PFSK-1 (cell line): Measurements from ENCODE around the gene NRXN3.

ENCODE experiments used
- FOXP2 ChIP-seq: optimal IDR thresholded peaks from 2 replicates; pipeline ENCODE3; 2011; ENCODE audit warnings: borderline replicate concordance, control low read depth, inconsistent platforms; ENCODE audit not compliant: insufficient read depth; ENCODE audit errors: extremely low read length, extremely low read depth
- POLR2AphosphoS5 ChIP-seq: IDR thresholded peaks from 2 replicates; pipeline ENCODE4 v1.6.1; 2012; ENCODE audit warnings: low read depth, mild to moderate bottlenecking, control low read depth, low read length, moderate library complexity
- SIN3A ChIP-seq: IDR thresholded peaks from 2 replicates; pipeline ENCODE4 v1.6.1; 2012; ENCODE audit warnings: mild to moderate bottlenecking, low read length, moderate library complexity, borderline replicate concordance; ENCODE audit not compliant: insufficient read depth
- TAF1 ChIP-seq: IDR thresholded peaks from 2 replicates; pipeline ENCODE4 v1.6.1; 2012; ENCODE audit warnings: low read length, control low read depth, borderline replicate concordance; ENCODE audit not compliant: insufficient read depth
- TF ChIP-seq, protein P1 (sequence below), 2 experiments: IDR thresholded peaks; 2 replicates each; pipeline versions ENCODE4 v1.6.1 to v1.8.0; 2011 to 2012; ENCODE audit warnings: low read depth in 2 of 2, low read length in 2 of 2, control low read depth in 1 of 2, inconsistent platforms in 1 of 2, mild to moderate bottlenecking in 1 of 2, moderate library complexity in 1 of 2; ENCODE audit not compliant: insufficient read depth in 1 of 2

NRXN3 gene

DNA sequence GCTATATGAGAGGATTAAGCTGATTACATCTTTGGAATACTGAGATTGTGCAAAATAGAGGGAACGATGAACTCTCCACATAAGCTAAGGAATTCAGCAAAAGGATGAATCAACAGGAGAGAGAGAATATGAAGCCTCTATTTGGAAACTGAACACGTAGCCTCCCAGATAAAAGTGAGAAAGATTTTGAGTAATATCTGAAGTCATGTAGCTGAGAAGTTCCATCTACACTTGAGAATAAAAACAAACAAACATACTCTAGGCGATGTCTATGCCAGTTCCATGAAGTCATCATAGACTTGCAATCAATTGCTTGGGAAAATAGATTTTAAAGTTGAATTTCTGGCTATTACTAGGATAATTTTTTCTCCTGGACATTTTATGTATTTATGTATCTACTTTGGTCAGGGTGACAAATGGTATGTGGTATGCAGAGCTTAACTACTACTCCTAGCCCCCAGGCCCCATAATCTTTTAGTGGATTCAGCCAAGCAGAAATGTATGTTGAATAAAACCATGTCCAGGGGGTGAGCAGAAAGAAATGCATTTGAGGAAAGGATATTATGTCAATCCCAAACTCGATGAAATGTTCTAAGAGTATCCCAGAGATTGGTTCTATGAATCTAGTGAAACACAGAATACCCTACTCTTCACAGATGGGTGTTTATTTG is 1413.7 kb downstream of the NRXN3 start:
- TF ChIP-seq FOXP2 (no peak), TAF1 (no peak), SIN3A (no peak)
- TF ChIP-seq, protein P1, sequence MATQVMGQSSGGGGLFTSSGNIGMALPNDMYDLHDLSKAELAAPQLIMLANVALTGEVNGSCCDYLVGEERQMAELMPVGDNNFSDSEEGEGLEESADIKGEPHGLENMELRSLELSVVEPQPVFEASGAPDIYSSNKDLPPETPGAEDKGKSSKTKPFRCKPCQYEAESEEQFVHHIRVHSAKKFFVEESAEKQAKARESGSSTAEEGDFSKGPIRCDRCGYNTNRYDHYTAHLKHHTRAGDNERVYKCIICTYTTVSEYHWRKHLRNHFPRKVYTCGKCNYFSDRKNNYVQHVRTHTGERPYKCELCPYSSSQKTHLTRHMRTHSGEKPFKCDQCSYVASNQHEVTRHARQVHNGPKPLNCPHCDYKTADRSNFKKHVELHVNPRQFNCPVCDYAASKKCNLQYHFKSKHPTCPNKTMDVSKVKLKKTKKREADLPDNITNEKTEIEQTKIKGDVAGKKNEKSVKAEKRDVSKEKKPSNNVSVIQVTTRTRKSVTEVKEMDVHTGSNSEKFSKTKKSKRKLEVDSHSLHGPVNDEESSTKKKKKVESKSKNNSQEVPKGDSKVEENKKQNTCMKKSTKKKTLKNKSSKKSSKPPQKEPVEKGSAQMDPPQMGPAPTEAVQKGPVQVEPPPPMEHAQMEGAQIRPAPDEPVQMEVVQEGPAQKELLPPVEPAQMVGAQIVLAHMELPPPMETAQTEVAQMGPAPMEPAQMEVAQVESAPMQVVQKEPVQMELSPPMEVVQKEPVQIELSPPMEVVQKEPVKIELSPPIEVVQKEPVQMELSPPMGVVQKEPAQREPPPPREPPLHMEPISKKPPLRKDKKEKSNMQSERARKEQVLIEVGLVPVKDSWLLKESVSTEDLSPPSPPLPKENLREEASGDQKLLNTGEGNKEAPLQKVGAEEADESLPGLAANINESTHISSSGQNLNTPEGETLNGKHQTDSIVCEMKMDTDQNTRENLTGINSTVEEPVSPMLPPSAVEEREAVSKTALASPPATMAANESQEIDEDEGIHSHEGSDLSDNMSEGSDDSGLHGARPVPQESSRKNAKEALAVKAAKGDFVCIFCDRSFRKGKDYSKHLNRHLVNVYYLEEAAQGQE (IDR thresholded peaks at IDR 0.05; ENCODE audit: insufficient read depth in 1 of 2, low read depth in 2 of 2, low read length in 2 of 2), result no peak

DNA sequence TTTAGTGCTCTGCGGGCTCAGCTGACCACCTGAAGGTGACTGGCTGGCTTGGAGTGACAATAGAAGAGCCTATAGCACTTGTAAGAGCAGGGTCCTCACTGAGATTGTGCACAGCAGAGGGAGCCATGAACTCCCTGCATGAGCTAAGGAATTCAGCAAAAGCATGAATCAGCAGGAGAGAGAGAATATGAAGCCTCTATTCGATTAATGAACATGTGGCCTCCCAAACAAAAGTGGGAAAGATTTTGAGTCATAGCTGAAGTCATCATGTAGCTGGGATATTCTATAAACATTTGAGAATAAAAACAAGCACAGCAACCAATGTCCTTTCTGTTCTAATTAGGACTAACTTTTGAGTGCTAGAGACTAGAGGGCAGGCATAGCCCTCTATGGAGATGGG is 1414.5 kb downstream of the NRXN3 start:
- TF ChIP-seq TAF1 (no peak), POLR2AphosphoS5 (no peak), SIN3A (no peak), FOXP2 (no peak)
- TF ChIP-seq, protein P1 (IDR thresholded peaks at IDR 0.05; ENCODE audit: insufficient read depth in 1 of 2, low read depth in 2 of 2, low read length in 2 of 2), result no peak

DNA sequence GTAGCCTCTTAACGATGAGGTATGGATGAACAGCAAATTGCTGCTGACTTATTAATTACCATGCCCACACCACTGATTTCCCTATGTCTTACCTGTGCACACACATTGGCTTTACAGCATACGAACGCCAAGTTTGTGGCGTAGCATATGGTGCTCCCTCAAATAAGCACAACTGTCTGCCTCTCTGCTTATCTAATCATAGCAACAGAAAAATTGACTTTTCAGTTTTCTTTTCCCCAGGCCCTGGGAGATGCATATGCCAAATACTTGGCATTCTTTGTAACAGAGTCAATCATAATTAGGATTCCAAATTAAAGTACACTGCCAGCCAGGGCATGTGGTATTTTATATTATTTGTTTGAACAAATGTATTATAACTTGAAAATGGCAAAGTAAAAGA is 1415.7 kb downstream of the NRXN3 start:
- no peak for TF ChIP-seq TAF1
- TF ChIP-seq SIN3A, result no peak
- TF ChIP-seq FOXP2, result no peak
- TF ChIP-seq, protein P1 (IDR thresholded peaks at IDR 0.05; ENCODE audit: insufficient read depth in 1 of 2, low read depth in 2 of 2, low read length in 2 of 2), result no peak
- TF ChIP-seq POLR2AphosphoS5, result no peak

DNA sequence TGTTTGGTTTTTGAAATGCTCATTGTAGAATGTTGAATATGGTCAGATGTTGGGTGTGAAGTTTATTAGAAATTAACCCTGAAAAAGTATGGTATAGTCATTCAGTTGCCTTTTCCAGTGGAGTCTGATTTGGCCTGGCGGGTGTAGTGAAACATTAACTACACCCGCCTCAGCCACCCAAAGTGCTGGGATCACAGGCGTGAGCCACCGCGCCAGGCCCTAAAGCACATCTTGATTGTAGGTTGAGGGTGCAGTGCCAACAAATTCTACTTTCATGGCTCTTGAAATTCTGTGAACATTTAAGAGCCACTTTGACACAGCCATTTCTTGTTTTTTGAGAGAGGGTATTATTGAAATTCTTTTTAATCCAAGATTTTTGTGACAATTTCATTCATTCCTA is 1416.2 kb downstream of the NRXN3 start:
- TF ChIP-seq TAF1 (no peak), SIN3A (no peak), FOXP2 (no peak), POLR2AphosphoS5 (no peak)
- TF ChIP-seq, protein P1 (IDR thresholded peaks at IDR 0.05; ENCODE audit: insufficient read depth in 1 of 2, low read depth in 2 of 2, low read length in 2 of 2), result no peak
